ENCODE measurements around the gene ENTREP1. TPM values are rescaled to one million over a fixed set of nuclear protein-coding genes. Genes with fewer than 3 reads are reported as not detected.
A peak's percentile ranks its signal among the peaks of the same experiment; 100 is the strongest.

ENTREP1 gene
- total RNA-seq, 1 experiment from 2014 or later: 21.3 TPM

- Histone ChIP-seq H4K20me1 (ENCODE audit: control insufficient read depth, insufficient read depth, insufficient read length) (no peaks in the 10 kb centered on the region), H2BK12ac (ENCODE audit: insufficient read length, low read depth, low read length) (no peak overlapping the region), H3T11ph (ENCODE audit: low read length) (no peak overlapping the region), H3K4me2 (ENCODE audit: insufficient read depth, insufficient read length, low read length) (no peak overlapping the region), H3K4me1 (ENCODE audit: insufficient read depth, low read length) (no peaks in the 10 kb centered on the region; the same call in 1 of the 2 replicates), H3K9ac (ENCODE audit: extremely low read depth, insufficient read length, low read length) (no peak overlapping the region), H2BK15ac (ENCODE audit: low read depth, low read length) (no peak overlapping the region), H2BK120ac (ENCODE audit: low read depth, low read length, poor library complexity, severe bottlenecking) (no peak overlapping the region), H4K8ac (replicated peaks; ENCODE audit: insufficient read length, low read depth, low read length) (no peak overlapping the region), H2BK5ac (ENCODE audit: insufficient read length, low read length) (no peak overlapping the region), H3K79me2 (ENCODE audit: insufficient read depth, low read length) (no peaks in the 10 kb centered on the region), H3K23me2 (ENCODE audit: insufficient read length, low read depth, low read length, poor library complexity, severe bottlenecking) (peaks cover 3% of the 10 kb centered on the region), H2AFZ (ENCODE audit: low read length) (no peak overlapping the region), H2AK5ac (ENCODE audit: insufficient read length, low read length) (no peak overlapping the region), H3K9me3 (ENCODE audit: control insufficient read depth, low read depth, low read length) (no peaks in the 10 kb centered on the region), H4K91ac (ENCODE audit: insufficient read length, low read depth, low read length) (no peak overlapping the region), H3K27ac (ENCODE audit: insufficient read length, low read depth, low read length) (no peak overlapping the region), H3K4ac (ENCODE audit: low read depth, low read length) (no peak overlapping the region), H3K23ac (ENCODE audit: insufficient read length, low read depth, low read length) (no peak overlapping the region), H2BK20ac (ENCODE audit: low read depth, low read length, poor library complexity, severe bottlenecking) (no peak overlapping the region), H3K18ac (ENCODE audit: insufficient read length, low read depth, low read length) (no peak overlapping the region), H4K5ac (ENCODE audit: insufficient read length, low read depth, low read length) (no peak overlapping the region), H3K79me1 (ENCODE audit: insufficient read depth, low read depth, low read length, poor library complexity, severe bottlenecking) (no peaks in the 10 kb centered on the region), H3K27me3 (ENCODE audit: insufficient read depth, low read length) (no peaks in the 10 kb centered on the region), H3K14ac (ENCODE audit: insufficient read depth, low read length) (no peak overlapping the region), H3K56ac (ENCODE audit: insufficient read length, low read depth, low read length) (no peak overlapping the region)
- 100% methylated on average over 2 of the region's 3 CpGs for WGBS (ENCODE audit: extremely low coverage, insufficient read length, low lambda C conversion rate)
- H3K9me3 Mint-ChIP-seq: peaks cover 3 to 4% of the 10 kb centered on the region in 2 experiments; a peak in 4 of 5 replicates
- peak overlapping the region in 1 of 2 experiments; percentile 12; a peak in 1 of 5 replicates for H3K4me3 Mint-ChIP-seq
- peaks cover 4% of the 10 kb centered on the region for H3K27me3 Mint-ChIP-seq (ENCODE audit: low read depth)
- H3K4me1 Mint-ChIP-seq: peaks cover 26 to 29% of the 10 kb centered on the region in 2 experiments
- DNase-seq: no peak
- peaks cover 0 to 10% (median 4%) of the 10 kb centered on the region in 3 experiments; a peak in 5 of 7 replicates for H3K36me3 Mint-ChIP-seq (ENCODE audit: insufficient read depth in 1 of 3, low read depth in 3 of 3)
- no peak for TF ChIP-seq CTCF (conservative IDR thresholded peaks at IDR 0.05)
- peak overlapping the region in 2 of 3 experiments; percentile 2 to 49; a peak in 4 of 7 replicates for H3K27ac Mint-ChIP-seq
These were observed 86.2 kb downstream of the ENTREP1 start for GRCh38 chr9:69411246-69411645.
